K562 (cell line): ENCODE data around the gene BANF2. TPM values are rescaled to one million over a fixed set of nuclear protein-coding genes. Genes with fewer than 3 reads are reported as not detected.

ENCODE experiments used
- CBX8 ChIP-seq: fragments of 200-600 bp; sonication (generic); IDR thresholded peaks from 2 replicates; pipeline ENCODE4 v1.6.1; 2012; ENCODE audit warnings: borderline replicate concordance, mixed run types, low read depth, mild to moderate bottlenecking, moderate library complexity, mixed read lengths, low read length, control low read depth, inconsistent platforms; ENCODE audit not compliant: poor library complexity, severe bottlenecking; ENCODE audit errors: extremely low read depth
- CCNT2 ChIP-seq: IDR thresholded peaks from 2 replicates; pipeline ENCODE4 v1.6.1; 2011; ENCODE audit warnings: borderline replicate concordance, low read depth, mild to moderate bottlenecking, moderate library complexity, mixed read lengths, low read length; ENCODE audit not compliant: insufficient read length; ENCODE audit errors: extremely low read depth
- CEBPB ChIP-seq: fragments of 450-650 bp; IDR thresholded peaks from 2 replicates; pipeline ENCODE4 v1.6.1; 2016; ENCODE audit warnings: missing genetic modification characterization, missing compliant biosample characterization
- EP300 ChIP-seq: IDR thresholded peaks from 2 replicates; pipeline ENCODE4 v1.6.1; 2012; ENCODE audit warnings: low read length, improper control_type of control experiment
- FIP1L1 ChIP-seq: fragments of 200-400 bp; formaldehyde crosslinking; IDR thresholded peaks from 2 replicates; pipeline ENCODE4 v1.6.1; 2018; ENCODE audit warnings: mild to moderate bottlenecking, low read depth, low read length; ENCODE audit not compliant: poor library complexity, severe bottlenecking
- FOXK1 ChIP-seq: sonication (generic); formaldehyde crosslinking; IDR thresholded peaks from 2 replicates; pipeline ENCODE4 v1.8.0; 2022; ENCODE audit warnings: missing genetic modification reagents, mild to moderate bottlenecking, borderline replicate concordance
- FUS ChIP-seq: fragments of 200-400 bp; formaldehyde crosslinking; optimal IDR thresholded peaks from 2 replicates; pipeline ENCODE3; 2017; ENCODE audit warnings: low read depth, low read length
- HOMEZ ChIP-seq: fragments of 250-450 bp; sonication (Bioruptor Pico); IDR thresholded peaks from 2 replicates; pipeline ENCODE4 v1.4.0; 2020; ENCODE audit warnings: mild to moderate bottlenecking, moderate library complexity
- KAT2B ChIP-seq: IDR thresholded peaks from one replicate; pipeline ENCODE4 v1.6.1; 2012; ENCODE audit warnings: low read depth, mild to moderate bottlenecking, control low read depth, inconsistent platforms, low read length, moderate library complexity
- KDM1A ChIP-seq, 2 experiments: fragments of 450-650 bp; IDR thresholded peaks; 2 replicates each; pipeline ENCODE4 v1.6.1; 2016; ENCODE audit warnings: mild to moderate bottlenecking in 2 of 2
- MCM3 ChIP-seq: fragments of 450-650 bp; IDR thresholded peaks from 2 replicates; pipeline ENCODE4 v1.6.1; 2016
- MTA3 ChIP-seq: fragments of 450-650 bp; formaldehyde crosslinking; IDR thresholded peaks from 2 replicates; pipeline ENCODE4 v1.6.1; 2017; ENCODE audit warnings: mild to moderate bottlenecking, borderline replicate concordance
- NFYB ChIP-seq: IDR thresholded peaks from 2 replicates; pipeline ENCODE4 v1.6.1; 2011; ENCODE audit warnings: mild to moderate bottlenecking, moderate library complexity; ENCODE audit not compliant: insufficient read length; ENCODE audit errors: extremely low read depth
- POLR2G ChIP-seq: fragments of 200-400 bp; formaldehyde crosslinking; IDR thresholded peaks from 2 replicates; pipeline ENCODE4 v1.6.1; 2017; ENCODE audit warnings: low read depth, mild to moderate bottlenecking, antibody characterized with exemption, low read length, moderate library complexity
- PREB ChIP-seq: sonication (generic); formaldehyde crosslinking; IDR thresholded peaks from 2 replicates; pipeline ENCODE4 v1.8.1; 2023; ENCODE audit warnings: mild to moderate bottlenecking, missing genetic modification reagents
- SRSF7 ChIP-seq: fragments of 200-400 bp; formaldehyde crosslinking; optimal IDR thresholded peaks from 2 replicates; pipeline ENCODE3; 2017; ENCODE audit warnings: mild to moderate bottlenecking, low read depth, low read length
- TAL1 ChIP-seq: fragments of 450-650 bp; IDR thresholded peaks from 2 replicates; pipeline ENCODE4 v1.6.1; 2016; ENCODE audit warnings: mild to moderate bottlenecking
- XRCC4 ChIP-seq: IDR thresholded peaks from one replicate; pipeline ENCODE4 v1.6.1; 2011; ENCODE audit not compliant: insufficient read depth, insufficient read length; ENCODE audit errors: extremely low read depth
- ZBTB33 ChIP-seq: sonication (generic); formaldehyde crosslinking; IDR thresholded peaks from 2 replicates; pipeline ENCODE4 v1.8.1; 2023; ENCODE audit warnings: mild to moderate bottlenecking, missing genetic modification reagents
- ZBTB7A ChIP-seq: IDR thresholded peaks from 2 replicates; pipeline ENCODE4 v1.6.1; 2011; ENCODE audit warnings: low read depth, mild to moderate bottlenecking, low read length, moderate library complexity, borderline replicate concordance; ENCODE audit not compliant: control insufficient read depth
- ZNF217 ChIP-seq: sonication (generic); formaldehyde crosslinking; IDR thresholded peaks from 2 replicates; pipeline ENCODE4 v1.8.0; 2022; ENCODE audit warnings: mild to moderate bottlenecking, missing genetic modification reagents
- ZNF408 ChIP-seq: fragments of 250-450 bp; sonication (Bioruptor Pico); IDR thresholded peaks from 2 replicates; pipeline ENCODE4 v1.4.0; 2020; ENCODE audit warnings: low read depth, mild to moderate bottlenecking, moderate library complexity
- ZNF586 ChIP-seq: fragments of 450-650 bp; formaldehyde crosslinking; conservative IDR thresholded peaks from 2 replicates; pipeline ENCODE4 v1.4.0; 2020; ENCODE audit warnings: mild to moderate bottlenecking, moderate library complexity
- ZNF830 ChIP-seq: fragments of 250-450 bp; sonication (Bioruptor Pico); IDR thresholded peaks from 2 replicates; pipeline ENCODE4 v1.5.0; 2021; ENCODE audit warnings: mild to moderate bottlenecking
- polyA plus RNA-seq, 8 experiments: library from polyadenylated mRNA; depleted of rRNA in 4 of 8; stranded (reverse) in 5 of 8; unstranded in 3 of 8; fragments of >200 nt; fragmentation: Nextera tagmentation in 2 of 8; fragmentation: Illumina TruSeq in 1 of 8; extraction: Ambion mirVana in 2 of 8; extraction: Trizol in 1 of 8; gene quantifications; 2 replicates each; pipeline versions ENCODE4 v1.2.1 to v1.2.3, GENCODE V29; 2011 to 2014; ENCODE audit warnings: inconsistent platforms in 1 of 8, missing spikeins in 1 of 8
- total RNA-seq, 7 experiments: library from RNA; depleted of rRNA in 6 of 7; stranded (reverse); fragments of >200 nt in 6 of 7; fragmentation: Illumina TruSeq in 2 of 7; extraction: Trizol in 2 of 7; gene quantifications; 2 replicates each; pipeline versions ENCODE4 v1.2.1 to v1.2.3, GENCODE V29; 2011 to 2021; ENCODE audit warnings: low replicate concordance in 1 of 7

BANF2 gene
- total and polyA plus RNA-seq, 9 of the 15 experiments (the other 6 are each of a cell fraction or from before 2014, with no cell fraction given) = not detected

GRCh38 chr20:17680836-17681725 is 18.7 kb upstream of the BANF2 start (continued):
- TF ChIP-seq HOMEZ (no peak), ZNF408 (CRISPR knock-in tag) (no peak), ZBTB33 (CRISPR knock-in tag) (no peak), TAL1 (no peak), SRSF7 (no peak), CEBPB (tag) (no peak), FUS (no peak), POLR2G (peak; percentile 72), KDM1A (IDR thresholded peaks at IDR 0.05) (no peak), ZNF586 (CRISPR knock-in tag) (no peak), FIP1L1 (no peak), ZNF217 (CRISPR knock-in tag) (no peak), CBX8 (no peak), ZNF830 (CRISPR knock-in tag) (no peak), CCNT2 (peak; percentile 34), XRCC4 (no peak), KAT2B (no peak), MTA3 (no peak), ZBTB7A (peak; percentile 47; the same call in 1 of the 2 replicates), MCM3 (no peak), FOXK1 (CRISPR knock-in tag) (no peak), PREB (no peak), EP300 (no peak), NFYB (no peak)
